NCI-H2227 treated with DMSO at 0.1 percent for 48 hours (cell line): ENCODE results near the gene STARD5.
"Not testable (repeated sequence)": the region's sequence is repeated elsewhere in the genome, so short reads cannot be mapped to it uniquely, and the experiment has no call there.

Experiments used
- DNase-seq: peaks from one replicate; lab custom pipeline; 2025; lab: John Stamatoyannopoulos, UW

The STARD5 gene

DNA sequence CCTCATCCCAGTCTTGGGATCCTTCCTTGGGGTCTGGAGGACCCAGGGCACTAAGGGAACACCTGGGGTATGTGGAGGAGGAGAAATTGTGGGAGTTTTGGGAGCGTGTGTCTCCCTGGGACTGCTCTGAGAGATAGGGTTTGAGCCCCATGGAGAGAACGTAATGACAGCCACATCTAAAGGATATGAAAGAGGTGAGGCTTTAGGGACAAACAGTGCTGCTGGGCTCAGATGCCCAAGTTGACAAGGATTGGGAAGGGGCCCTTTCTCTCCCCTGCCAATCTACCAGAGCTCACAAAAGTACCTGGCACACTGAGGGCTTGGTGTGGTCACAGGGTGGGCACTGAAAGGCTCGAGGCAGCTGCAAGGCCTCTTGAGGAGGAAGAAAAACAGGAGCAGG, 13.3 kb upstream of the STARD5 start:
- no peak for DNase-seq

DNA sequence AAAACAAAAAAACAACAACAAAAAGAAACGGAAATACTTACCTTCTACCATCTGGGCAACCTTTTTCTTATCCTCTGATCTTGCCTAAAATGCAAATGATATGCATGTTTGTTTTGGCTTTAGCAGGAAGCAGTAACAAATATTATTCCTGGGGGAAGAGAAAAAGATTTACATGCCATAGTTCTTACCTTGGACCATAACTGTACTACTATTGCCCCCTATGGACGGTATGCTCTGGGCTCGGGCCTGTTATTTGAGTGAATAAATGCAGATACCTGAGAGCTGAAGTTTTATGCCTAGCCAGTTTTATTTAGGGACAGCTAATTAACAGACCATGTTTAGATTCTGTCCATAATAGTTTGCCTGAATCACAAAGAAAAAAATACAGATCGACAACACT, 12.6 kb upstream of the STARD5 start:
- no peak for DNase-seq

DNA sequence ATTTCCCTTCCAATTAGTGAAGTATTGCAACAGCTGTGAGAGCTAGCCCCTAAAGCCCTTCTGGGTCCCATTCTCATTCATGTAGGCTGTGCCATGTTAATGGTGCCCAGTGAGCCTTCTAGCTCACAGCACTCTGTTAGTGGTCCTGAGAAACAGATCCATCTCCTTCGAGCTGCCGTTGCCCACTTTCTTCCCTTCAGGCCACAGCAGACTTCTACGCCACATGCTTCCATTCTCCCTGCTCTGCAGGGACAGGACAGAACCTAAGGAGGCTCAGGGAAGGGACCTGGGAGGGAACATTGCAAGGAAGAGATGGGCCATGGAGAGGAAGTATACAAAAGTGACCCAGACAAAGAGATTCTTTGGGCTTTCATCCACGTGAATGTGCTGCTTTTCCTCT, 11.7 kb upstream of the STARD5 start:
- no peak for DNase-seq

DNA sequence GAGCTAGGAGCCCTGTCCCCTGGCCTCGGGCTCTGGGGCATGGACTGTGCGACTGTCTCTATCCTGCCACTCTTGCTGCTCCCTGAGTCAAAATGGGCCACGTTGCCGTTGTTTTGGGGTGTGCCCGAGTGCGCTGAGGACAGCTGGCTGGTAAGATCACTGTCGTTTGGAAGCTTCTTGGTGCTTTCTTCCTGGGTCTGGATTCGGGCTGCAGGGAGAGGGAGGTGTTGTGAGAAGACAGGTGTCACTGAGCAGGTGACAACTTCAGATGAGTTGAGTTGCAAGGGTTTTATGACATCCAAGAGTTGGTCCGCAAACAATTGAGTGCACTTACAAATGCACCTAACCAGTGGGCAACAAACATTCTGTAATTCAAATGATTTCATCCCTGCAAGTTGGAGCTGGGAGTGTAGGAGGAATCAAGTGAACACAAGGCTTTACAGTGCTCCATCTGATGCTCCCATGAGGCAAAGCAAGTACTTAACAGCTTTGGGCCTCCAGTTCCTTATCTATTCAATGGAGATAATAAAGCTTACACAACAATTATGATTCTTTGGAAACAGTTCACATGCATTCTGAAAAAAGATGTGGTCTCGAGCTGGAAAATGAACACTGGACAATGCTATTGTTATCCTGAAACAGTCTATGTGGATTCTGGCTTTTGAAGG, 11.0 kb upstream of the STARD5 start:
- DNase-seq = no peak

DNA sequence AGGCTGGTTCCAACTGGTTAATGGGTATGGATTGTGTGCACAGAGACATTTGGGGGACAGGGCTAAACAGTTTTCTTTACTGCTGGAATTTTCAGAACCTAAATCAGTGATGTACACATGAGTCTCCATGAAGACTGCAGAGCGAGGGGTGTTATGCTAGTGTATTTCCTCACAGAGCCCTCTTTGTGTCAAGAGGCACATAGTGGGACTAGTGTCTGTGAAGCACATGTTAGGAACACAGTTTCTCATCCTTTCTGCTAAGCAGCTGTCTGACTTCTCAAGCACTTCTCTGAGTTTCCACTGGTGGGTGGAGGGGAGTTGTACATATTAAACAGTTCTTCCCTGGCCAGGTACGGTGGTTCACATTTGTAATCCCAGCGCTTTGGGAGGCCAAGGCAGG, 9.4 kb upstream of the STARD5 start:
- DNase-seq = no peak

DNA sequence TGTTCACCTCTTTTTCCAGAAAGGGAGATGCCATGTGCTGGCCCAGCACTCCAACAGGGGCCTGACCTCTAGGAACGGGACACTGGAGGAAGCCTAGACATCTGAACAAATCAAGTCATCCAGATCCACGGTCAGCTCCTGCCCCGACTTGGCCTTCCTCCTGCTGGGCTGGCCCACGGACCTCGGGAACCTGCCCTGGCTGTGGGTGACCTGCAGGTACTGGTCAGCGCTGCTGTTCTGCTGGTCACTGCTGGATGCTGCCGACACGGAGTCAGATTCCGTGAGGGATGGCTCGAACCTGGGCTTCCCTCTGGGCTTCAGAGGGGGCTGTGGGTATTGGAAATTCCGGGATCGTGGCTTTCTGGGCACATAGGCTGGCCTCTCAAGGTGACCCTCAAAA, 8.4 kb upstream of the STARD5 start:
- DNase-seq = no peak

DNA sequence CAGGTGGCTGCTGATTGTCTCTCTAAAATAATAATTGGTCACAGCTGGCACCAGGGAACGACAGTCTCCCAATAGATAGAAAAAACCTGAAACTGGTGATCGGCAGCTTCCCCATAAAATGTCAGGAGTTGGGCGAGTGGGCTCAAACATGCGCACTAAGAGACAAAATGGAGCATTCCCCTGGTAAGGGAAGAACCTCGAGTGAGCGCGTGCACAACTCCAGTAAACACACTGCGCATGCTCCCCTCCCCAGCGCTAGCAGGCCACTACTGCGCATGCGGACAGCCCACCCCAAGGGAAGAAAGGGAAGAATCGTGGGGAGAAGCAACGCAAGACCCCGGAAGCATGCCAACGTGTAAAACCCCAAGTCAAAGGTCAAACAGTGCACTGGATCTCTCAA, 7.7 kb upstream of the STARD5 start:
- no peak for DNase-seq

DNA sequence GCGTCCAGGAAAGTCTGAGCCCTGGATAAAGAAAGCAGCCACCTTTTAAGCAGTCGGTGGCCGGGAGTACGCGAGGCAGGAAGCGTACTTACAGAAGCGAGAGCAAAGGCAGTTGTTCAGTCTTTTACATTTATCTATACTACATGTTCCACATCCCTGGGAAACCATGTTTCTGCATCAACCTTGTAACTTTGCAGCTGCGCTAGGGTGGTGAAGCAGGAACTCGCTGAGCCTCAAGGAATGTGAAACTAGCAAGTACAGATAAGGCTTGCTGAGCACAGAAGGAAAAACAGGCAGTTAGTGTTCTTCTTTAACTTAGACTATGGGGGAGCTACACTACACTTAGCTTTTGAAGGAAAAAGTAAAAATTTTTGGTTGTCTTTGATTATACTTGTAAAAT, 7.2 kb upstream of the STARD5 start:
- not testable (repeated sequence) for DNase-seq

DNA sequence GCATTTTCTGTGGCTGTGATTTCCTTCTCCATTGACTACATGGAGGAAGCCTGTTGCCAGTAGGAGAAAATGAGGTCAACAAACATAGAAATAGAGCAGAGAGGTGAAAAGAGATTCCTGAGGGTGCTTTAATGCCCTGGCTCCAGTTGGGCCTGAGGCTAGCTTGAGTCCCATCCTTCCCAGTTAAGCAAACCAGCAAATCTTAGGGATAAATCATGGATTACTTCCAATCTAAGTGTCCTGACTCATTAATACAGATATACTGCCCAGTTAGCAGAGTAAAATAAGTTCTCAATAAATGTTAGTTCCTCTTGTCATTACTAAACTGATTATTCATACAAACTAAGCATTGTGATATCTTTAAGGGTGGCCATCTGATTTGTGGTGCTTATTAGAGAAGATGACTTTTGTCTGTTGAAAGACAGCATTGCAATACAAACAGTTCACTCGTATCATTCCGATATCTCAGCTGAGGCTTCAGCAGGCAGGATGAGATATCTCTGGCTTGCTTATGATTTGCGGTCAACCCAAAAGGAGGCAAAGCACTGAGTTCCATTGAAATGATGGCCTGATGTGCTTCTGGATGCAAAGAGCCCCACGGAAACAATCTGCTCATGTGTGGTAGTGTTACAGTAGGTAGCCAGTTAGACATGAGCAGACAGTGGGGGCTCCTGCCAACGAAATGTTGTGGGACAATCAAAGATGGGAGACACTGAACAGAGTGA, 6.6 kb upstream of the STARD5 start:
- DNase-seq = no peak

DNA sequence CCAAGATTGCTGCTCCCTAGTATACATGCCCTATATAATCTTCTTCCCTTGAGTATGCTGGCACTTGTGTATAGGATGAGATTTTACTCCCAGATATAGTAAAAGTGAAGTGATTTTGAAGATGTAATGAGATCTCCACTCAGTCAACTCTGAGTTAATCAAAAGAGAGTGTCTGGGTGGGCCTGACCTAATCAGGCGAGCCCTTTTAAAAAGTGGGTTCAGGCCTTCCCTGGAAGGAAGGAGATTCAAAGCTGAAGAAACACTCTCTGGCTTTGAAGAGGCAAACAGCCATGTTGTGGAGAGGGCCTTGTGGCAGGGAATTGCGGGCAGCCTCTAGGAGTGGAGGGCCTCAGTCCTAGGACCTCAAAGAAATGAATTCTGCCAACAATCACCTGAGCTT, 5.5 kb upstream of the STARD5 start:
- no peak for DNase-seq

DNA sequence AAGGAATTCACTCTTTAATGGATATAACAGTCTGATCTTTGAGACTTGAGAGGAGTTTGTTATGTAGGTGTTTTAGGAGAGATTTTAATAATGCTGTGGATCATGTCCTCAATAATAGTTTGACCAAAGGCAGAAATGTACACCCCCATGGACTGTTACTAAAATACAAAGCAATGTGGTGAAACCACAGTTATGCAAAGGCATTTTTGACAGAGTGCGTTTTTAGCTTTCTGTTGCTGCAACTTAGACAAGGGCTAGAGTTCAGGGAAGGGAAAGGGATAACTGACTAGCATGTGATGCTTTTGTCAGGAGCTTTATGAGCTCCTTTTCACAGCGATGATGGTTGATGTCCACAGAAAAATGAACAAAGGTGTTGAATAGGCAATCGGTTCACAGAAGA, 3.6 kb upstream of the STARD5 start:
- DNase-seq = no peak

DNA sequence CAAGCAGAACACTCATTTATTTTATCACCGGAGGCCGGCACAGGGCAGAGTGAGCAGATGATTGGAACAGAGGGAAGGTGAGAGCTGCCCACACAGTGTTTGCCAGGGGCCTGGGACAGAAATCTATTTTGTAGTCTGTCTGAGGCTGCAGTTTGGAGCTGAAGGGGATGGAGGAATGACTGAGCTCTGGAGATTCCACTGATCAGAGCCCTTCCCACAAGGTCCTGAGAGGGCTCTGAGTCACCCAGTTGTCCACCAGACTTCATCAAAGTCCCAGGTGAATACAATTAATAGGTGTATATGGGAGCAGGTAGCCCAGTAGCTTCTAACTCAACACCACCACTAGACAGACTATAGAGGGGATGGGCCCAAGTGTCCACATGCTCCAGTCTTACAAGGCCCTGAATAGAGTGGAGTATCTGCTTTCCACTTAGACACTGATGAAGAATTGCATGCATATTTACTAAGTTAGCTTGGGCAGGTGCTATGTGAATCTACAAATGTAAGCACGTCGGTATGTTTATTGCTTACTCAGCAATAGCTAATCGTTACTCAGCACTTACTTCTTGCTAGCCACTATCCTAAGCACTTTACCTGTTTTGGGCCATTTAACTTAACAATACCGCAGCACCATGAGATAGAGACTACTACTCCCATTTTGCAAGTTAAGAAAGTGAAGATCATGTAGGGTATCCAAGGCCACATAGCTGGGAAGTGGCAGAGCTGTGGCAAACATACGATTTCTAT, 2.7 kb upstream of the STARD5 start:
- no peak for DNase-seq

DNA sequence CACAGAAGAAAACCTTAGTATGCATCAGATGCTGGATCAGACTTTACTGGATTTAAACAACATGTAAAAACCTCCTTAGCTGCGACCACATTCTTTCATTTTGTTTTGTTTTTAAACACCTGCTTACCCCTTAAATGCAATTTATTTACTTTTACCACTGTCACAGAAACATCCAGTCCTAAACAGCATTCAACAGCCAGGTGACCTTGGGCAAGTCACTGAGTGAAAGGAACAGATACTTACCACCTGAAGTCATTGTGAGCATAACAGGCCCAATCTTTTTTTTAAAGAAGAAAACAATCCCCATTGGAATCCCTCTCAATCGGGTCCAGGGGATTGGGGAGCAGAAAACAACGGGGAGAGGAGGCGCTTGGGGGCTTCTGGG, 390 bp downstream of the STARD5 start:
- DNase-seq = no peak

DNA sequence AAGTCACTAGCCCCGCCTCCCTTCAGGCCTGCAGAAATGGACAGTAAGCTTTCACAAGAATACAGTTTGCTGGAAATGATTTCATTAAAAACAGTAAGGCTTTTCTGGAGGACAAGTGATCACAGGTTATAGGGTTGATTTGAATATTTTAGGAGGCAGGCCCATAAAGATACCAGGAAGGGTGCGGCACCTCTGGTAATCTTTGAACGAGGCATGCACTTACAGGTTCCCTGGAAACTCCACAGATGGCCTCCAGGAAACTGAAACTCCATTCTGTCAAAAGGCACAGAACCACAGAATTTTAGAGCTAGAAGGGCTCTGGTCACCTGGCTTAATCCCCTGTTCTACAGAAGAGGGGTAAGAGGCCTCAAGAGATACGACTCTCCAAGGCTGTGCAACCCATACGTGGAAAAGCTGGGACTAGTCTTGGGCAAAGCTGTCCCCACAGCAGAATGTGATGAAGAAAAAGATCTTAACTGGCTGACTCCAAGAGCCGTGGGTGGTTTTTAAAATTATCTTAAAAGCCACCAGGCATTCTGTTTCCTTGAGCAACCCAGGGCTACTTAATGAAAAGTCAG, 1.2 kb downstream of the STARD5 start:
- DNase-seq = no peak

DNA sequence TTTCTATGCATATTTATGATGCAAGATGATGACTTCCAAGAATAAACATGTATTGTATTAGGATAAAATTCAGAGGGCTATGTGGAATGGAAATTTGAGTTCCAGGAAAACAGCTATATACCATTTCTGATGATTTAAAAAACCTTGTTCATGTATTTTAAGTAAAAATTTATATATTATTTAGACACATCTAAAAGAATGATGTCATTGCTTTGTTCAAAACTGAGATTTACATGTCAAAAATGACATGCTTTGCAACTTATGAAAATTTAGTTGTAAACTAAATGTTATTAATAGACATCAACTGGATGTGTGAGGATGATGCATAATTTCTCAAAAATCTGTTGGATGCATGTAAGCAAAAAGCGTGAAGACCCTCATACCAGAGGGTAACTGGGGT, 2.3 kb downstream of the STARD5 start:
- DNase-seq = no peak

DNA sequence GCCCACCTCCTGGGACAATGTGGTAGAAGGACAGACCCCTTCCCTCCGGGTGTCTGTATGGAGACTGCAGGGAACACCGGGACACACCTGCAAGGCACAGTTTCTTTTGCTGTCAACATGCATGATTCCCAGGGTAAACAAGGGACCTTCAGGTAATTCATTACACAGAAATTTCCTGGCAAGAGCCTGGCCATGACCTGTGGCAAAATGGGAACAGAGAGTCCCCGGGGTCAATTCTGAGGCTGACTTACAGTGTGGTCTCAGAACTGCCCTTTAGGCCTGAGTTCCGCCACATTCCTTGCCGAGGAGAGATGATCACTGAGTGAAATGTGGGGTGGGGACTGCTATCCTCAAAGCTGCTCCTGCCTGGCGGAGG, 6.3 kb downstream of the STARD5 start:
- DNase-seq = no peak

DNA sequence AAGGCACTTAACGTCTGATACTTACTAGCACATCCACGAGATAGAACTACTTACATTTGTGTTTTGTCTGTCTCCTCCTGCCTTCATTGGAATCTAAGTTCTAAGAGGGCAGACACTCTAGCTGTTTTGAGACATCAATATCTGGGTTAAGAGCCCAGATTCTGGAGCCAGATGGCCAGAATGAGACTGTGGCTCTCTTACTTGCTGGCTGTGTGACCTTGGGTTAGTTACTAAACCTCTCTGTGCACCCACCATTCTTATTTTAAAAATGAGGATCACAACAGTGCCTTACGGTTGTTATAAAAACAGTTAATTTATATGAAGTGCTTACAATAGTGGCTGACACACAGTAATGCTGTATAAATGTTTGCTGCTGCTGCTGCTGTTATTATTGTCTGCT, 7.7 kb downstream of the STARD5 start:
- no peak for DNase-seq

DNA sequence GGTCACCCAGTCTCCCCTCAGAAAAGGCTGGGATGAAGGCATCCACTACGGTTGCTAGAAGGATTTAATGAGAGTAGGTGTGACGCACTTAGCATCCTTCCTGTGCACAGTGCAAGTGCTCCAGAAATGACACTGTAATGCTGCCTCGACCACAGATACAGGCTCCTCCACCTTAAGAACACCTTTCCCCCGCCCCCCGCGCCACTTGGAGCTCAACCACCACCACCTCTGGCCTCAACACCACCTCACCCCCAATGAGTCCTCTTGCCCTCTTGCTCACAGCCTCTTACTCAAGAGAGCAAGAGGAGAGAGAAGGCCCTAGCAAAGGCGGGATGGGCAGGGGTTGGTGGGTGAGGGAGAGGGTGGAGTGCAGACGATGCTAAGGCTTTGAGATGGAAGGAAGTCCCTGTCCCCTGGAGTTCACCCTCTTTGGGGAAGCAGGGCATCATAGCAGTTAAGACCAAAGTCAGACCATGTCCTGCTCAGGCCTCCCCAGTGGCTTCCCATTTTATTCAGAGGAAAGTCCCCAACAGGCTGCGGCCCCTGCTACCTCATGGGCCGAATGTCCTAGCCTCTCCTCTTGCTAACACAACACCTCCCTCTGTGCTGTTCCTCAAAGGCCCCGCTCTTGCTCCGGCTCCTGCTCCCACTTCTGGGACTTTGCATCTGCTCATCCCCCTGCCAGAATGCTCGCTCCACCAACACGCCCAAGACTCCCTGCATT, 8.3 kb downstream of the STARD5 start:
- no peak for DNase-seq

DNA sequence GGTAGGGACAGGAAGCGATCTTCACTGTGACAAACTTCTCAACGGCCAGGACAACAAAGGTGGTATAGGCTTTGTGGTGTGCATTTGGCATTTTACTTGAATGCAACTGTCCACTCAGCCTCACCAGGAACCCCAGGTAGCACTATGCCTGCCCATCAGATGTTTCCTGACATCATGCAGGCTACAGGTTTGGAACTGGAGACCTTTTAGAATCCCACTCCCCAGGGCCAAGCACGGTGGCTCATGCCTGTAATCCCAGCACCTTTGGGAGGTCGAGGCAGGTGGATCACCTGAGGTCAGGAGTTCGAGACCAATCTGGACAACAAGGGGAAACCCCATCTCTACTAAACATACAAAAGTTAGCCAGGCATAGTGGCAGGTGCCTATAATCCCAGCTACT, 9.6 kb downstream of the STARD5 start:
- no peak for DNase-seq

DNA sequence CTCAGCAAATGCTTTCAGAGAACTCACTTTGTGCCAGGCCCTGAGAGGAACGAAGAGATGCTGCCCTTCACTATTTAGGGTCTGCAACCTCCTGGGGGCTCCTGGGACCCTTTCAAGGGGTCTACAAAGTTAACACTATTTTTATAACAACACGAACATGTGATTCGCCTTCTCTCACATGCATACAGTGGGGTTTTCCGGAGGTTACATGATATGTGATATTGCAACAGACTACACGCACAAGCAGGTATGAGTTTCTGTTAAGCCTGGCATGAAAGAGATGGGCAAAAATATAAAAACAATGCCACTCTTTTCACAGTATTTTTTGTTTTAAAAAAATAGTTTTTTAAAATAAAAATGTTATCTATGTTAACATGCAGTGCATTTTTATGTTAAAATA, 10.3 kb downstream of the STARD5 start:
- no peak for DNase-seq

DNA sequence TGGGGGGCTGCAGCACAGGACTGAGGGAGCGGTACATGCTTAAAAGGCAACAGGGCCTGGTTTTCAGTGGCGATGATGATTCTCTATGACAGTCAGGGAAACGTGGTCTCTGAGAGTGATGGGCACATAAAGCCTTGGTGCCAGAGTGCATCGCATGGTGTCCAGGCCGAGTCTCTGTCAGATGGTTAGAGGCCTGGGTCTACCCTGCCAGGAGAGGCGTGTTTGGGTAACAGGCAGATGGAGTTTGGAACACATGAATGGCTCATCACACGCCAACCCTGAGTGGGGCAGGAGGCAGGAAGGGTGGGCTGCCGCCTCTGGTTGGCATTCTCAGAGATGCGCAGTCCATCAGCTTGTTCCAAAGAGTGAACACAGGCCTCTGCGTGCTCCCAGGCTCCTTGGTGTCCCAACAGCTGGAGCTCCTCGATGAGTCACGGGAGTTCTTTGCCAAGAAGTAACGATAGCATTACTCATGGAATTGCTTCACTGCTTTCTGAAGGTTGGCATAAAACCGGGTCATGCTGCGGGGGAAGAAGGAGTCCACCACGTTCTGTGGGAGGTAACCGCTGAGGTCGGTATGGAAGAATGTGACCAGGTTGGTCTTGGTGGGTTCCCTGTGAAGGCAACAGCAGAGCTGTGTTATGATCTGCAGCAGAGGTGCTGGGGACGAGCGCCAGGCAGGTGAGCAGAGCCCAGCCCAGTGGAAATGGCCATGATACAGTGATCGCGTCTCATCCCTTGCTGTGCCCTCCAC, 11.0 kb downstream of the STARD5 start:
- DNase-seq = no peak
